Uterus (tissue), 2 donors: ENCODE results near the gene EPX.

Experiments
- CTCF ChIP-seq, 4 experiments: fragments of 200-600 bp in 2 of 4; fragments of 450-650 bp in 2 of 4; sonication (generic) in 2 of 4; IDR thresholded peaks; one replicate each; pipeline ENCODE4 v1.5.1; 2016 to 2019; ENCODE audit warnings: antibody characterized with exemption in 4 of 4, mild to moderate bottlenecking in 2 of 4, moderate library complexity in 1 of 4
- POLR2A ChIP-seq, 2 donors: fragments of 450-650 bp; IDR thresholded peaks; one replicate each; pipeline ENCODE4 v1.6.1; 2016; ENCODE audit warnings: antibody characterized with exemption in 2 of 2, mild to moderate bottlenecking in 1 of 2, moderate library complexity in 1 of 2

- TF ChIP-seq CTCF (IDR thresholded peaks at IDR 0.05) (no peak), POLR2A (IDR thresholded peaks at IDR 0.05) (no peak)
These were observed 2.9 kb upstream of the EPX start for GRCh38 chr17:58189436-58190146.
